Omental fat pad (tissue), 4 donors: ENCODE data around the gene NEK6. TPM values are rescaled to one million over a fixed set of nuclear protein-coding genes. Genes with fewer than 3 reads are reported as not detected.

Source experiments
- ATAC-seq: fragments of 150-250 bp; one replicate; pipeline ENCODE4 v1.9.1; 2016; ENCODE audit warnings: mild to moderate bottlenecking, moderate library complexity; ENCODE audit not compliant: low FRiP score
- DNase-seq: peaks from one replicate; pipeline ENCODE4 v3.0.0-alpha.2; 2019; ENCODE audit warnings: low spot score
- CTCF ChIP-seq, 3 donors: fragments of 450-650 bp; IDR thresholded peaks; one replicate each; pipeline ENCODE4 v1.5.1; 2016 to 2017; ENCODE audit warnings: antibody characterized with exemption in 3 of 3, mild to moderate bottlenecking in 3 of 3, moderate library complexity in 2 of 3
- total RNA-seq, 4 donors: library from RNA; depleted of rRNA; stranded (reverse); fragments of >200 nt; gene quantifications; one replicate each; pipeline ENCODE4 v1.1.0, GENCODE V29; 2016

Gene NEK6
- total RNA-seq, 4 donors from 2014 or later = 11.8 to 52.1 (median 29.0) TPM

- ATAC-seq (no peak), DNase-seq (no peak)
Measured at GRCh38 chr9:124329206-124329792, 71.5 kb downstream of the NEK6 start.

DNA sequence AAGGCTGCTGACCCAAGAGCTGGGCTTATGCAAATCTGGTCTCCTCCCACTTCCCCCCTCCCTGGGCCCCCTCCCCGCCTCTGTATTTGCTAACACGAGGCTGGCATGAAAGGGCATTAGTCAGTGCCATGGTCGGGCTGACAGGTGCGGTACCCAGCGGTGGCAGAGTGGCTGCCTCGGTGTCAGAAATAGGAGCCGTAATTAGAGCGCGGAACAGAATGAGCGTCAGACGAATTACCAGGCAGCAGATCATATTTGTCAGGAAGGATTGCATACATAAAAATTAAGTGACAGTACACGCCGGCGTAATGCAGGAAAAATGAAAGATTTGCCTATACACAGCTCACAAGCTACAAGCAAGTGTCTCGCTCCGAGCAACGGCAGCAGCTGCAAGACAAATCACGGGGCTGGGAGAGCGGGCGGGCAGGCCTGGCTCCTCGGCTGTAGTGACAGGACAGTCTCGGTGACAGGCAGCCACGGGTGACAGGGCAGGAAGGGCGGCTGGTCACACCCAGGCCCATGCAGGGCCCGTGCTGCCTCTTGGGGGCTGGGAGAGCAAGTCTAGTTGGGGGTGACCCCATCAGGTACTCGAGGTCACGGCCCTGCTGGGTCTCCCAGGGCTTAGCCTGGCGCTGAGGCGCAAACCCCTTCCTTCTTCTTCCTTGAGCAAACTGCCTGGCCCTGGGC lies 72.4 kb downstream of the NEK6 start:
- no peak for TF ChIP-seq CTCF (IDR thresholded peaks at IDR 0.05)
- DNase-seq (no peak), ATAC-seq (no peak)

More at GRCh38 chr9:124329206-124329792, 71.5 kb downstream of the NEK6 start:
- no peak for TF ChIP-seq CTCF (IDR thresholded peaks at IDR 0.05)

GRCh38 chr9:124331580-124331979 lies 73.8 kb downstream of the NEK6 start:
- ATAC-seq (no peak), DNase-seq (no peak)
- no peak for TF ChIP-seq CTCF (IDR thresholded peaks at IDR 0.05)

DNA sequence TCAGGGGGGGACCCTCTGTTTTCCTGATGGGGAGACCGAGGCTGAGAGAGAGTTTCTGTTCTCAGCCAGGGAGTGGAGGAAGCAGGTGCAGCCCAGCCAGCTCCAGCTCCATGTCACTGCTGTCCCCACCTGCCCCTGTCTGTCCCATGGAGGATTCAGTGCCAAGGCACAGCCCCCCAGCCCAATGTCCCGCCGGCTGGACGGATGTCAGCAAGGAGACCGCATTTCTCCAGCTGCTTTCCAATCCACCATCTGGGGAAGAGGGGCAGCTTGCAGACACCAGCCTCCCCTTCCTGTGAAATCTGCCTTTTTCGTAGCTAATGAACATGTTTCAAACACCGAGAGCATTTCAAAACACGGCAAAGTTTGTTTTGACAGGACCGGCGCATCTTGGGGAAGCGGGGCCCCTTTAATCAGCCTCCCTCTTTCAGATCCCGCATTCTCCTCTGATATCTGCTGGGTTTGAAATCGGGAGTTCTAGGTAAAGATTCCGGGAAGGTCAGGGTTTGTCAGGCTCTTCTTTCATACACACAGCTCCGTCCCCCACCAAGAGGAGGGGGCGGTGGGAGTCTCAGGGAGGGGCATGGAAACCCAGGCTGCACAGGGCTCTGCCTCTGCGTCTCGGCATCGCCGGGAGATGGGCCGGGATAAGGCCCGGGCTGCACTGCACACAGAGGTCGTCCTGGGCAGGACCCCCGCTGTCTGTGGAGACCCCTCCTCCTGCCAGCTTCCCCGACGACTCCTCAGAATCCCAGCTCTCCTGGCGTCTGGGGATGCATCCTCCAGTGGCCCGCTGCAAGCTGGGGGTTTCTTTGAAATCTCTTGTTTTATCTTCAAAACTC lies 74.8 kb downstream of the NEK6 start:
- ATAC-seq (no peak), DNase-seq (no peak)
- TF ChIP-seq CTCF (IDR thresholded peaks at IDR 0.05) = no peak

DNA sequence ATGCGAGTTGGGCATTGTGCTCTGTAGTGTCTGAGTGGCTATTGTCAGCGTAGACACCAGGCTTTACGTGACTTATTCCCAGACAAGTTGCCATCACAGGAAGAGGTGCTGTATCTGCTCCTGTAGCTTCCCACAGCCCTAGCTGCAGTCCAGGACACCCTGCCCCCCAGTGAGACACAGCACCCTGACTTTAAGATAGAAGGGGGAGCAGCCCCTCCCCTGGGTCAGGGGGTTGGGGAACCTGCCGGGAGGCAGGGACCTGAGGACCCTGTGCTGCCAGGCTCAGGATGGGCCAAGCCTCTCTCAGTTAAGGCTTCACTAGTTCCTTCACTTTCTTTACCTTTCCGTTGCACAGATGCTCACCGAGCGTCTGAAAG lies 75.4 kb downstream of the NEK6 start:
- no peak for TF ChIP-seq CTCF (IDR thresholded peaks at IDR 0.05)
- DNase-seq (no peak), ATAC-seq (no peak)

DNA sequence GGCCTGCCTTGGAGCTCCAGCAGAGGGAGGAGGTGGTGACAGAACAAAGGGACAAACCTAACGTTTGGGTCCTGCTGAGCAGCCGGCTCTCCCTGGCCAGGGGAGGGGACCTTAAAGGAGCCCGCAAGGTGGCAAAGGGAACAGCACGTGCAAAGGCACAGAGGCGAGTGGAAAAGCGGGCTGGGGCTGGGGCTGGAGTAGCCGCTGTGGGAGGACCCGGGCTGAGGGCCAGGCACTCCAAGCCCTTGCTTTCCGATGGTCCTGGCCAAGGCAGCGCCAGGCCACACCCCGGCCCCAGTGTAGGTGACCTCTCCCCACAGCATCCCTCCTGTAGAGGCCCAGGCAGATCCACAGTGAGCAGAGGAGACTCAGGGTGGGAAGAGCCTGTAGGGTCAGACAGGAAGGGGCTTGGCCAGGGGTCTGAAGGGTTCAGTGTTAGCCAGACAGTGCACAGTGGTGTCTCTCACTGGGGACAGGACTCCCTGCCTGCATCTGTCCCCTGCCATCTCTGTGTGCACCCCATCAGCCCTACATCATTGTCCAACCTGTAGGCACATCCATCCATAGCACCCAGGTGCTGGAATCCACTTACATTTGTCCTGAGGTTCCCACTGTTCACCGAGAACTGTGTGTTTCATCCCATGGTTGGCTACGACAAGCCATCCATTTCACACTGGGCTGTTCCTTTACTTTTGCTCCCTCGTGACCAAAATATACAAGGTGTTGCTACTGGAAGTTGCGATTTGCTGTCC lies 77.0 kb downstream of the NEK6 start:
- ATAC-seq (no peak), DNase-seq (no peak)
- no peak for TF ChIP-seq CTCF (IDR thresholded peaks at IDR 0.05)
